ENCODE data around the gene PLEKHH1.

PLEKHH1 gene

DNA sequence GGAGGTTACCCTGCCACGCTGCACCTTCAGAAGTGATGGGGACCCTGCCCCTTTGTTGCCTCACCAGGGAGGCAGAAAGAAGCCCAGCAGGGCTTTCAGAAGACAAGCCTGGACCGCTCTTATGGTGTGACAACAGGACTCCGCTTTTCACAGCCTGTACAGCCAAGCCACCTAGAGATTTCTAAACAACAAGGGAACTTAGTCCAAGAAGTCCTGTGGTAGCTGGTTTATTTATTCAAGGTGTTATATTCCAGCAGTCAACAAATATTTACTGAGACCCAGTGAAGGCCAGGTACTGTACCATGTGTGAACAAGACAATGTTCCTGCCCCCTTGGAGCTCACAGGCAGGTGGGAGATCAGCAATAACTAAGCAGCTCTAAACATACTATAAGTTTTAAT is 40.6 kb upstream of the PLEKHH1 start:
- Histone ChIP-seq H3K9me2 (replicated peaks; ENCODE audit: insufficient read depth, low read length) (no peaks in the 10 kb centered on the region), H3K27ac (ENCODE audit: low read depth, low read length) (peak overlapping the region; percentile 90), H3K79me2 (ENCODE audit: insufficient read depth, low read length) (no peaks in the 10 kb centered on the region), H3K27me3 (ENCODE audit: low read length) (no peaks in the 10 kb centered on the region), H3F3A (ENCODE audit: insufficient read depth) (peaks cover 15% of the 10 kb centered on the region; the same call in 1 of the 2 replicates), H3K9me3 (ENCODE audit: insufficient read depth, low read length) (peaks cover 17% of the 10 kb centered on the region; the same call in 1 of the 2 replicates), H4K20me1 (ENCODE audit: low read depth, low read length) (no peaks in the 10 kb centered on the region), H3K9ac (ENCODE audit: low read length) (peak overlapping the region; percentile 38), H2AFZ (ENCODE audit: low read depth, low read length, severe bottlenecking) (peak overlapping the region; percentile 60), H3K4me2 (ENCODE audit: low read depth, low read length, poor library complexity, severe bottlenecking) (peak overlapping the region; percentile 53), H3K4me3 (ENCODE audit: insufficient read depth, low read length, poor library complexity, severe bottlenecking) (peak overlapping the region; percentile 13), H3K36me3 (ENCODE audit: low read length) (0 out of 2 replicates have a peak, but pooled peaks cover 3% of the 10 kb centered on the region)
- no peak for TF ChIP-seq EZH2phosphoT487 (conservative IDR thresholded peaks at IDR 0.05; ENCODE audit: low read length)
- TF ChIP-seq, protein P1, sequence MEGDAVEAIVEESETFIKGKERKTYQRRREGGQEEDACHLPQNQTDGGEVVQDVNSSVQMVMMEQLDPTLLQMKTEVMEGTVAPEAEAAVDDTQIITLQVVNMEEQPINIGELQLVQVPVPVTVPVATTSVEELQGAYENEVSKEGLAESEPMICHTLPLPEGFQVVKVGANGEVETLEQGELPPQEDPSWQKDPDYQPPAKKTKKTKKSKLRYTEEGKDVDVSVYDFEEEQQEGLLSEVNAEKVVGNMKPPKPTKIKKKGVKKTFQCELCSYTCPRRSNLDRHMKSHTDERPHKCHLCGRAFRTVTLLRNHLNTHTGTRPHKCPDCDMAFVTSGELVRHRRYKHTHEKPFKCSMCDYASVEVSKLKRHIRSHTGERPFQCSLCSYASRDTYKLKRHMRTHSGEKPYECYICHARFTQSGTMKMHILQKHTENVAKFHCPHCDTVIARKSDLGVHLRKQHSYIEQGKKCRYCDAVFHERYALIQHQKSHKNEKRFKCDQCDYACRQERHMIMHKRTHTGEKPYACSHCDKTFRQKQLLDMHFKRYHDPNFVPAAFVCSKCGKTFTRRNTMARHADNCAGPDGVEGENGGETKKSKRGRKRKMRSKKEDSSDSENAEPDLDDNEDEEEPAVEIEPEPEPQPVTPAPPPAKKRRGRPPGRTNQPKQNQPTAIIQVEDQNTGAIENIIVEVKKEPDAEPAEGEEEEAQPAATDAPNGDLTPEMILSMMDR (IDR thresholded peaks at IDR 0.05; ENCODE audit: insufficient read depth, low read length, poor library complexity, severe bottlenecking): no peak

DNA sequence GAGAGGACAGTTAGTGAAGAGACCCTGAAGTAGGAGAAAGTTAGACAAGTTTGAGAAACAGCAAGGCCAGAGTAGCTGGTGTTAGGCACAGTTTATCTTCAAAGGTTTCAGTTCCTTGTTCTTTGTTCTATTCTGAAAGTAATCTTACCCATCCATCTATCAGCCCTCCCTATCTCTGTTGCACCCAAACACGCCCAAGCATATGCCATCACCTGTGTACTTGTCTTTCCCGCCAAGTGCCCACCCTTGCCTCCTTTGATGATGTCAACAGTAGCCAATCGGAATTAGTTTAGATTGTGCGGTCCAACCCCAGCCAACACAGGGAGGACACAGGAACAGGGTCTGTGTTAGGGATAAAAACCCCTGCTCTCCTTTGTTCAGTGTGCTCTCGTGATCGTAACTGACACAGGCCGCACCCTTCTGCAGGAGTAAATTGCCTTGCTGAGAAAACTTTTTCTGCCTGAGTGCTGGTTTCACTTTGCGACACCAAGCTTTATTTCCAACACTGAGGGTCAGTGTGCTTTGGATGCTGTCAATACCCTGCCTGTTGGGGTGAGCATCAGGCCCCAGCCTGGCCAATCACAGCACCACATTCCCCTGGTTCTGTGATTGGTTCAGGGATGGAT is 39.9 kb upstream of the PLEKHH1 start:
- Histone ChIP-seq H3K27me3 (ENCODE audit: low read length) (no peaks in the 10 kb centered on the region), H2AFZ (ENCODE audit: low read depth, low read length, severe bottlenecking) (peak overlapping the region; percentile 60), H3K4me2 (ENCODE audit: low read depth, low read length, poor library complexity, severe bottlenecking) (peak overlapping the region; percentile 53), H3F3A (ENCODE audit: insufficient read depth) (peaks cover 15% of the 10 kb centered on the region; the same call in 1 of the 2 replicates), H3K79me2 (ENCODE audit: insufficient read depth, low read length) (no peaks in the 10 kb centered on the region), H3K9ac (ENCODE audit: low read length) (peak overlapping the region; percentile 38), H4K20me1 (ENCODE audit: low read depth, low read length) (no peaks in the 10 kb centered on the region), H3K9me2 (replicated peaks; ENCODE audit: insufficient read depth, low read length) (no peaks in the 10 kb centered on the region), H3K9me3 (ENCODE audit: insufficient read depth, low read length) (peaks cover 17% of the 10 kb centered on the region; the same call in 1 of the 2 replicates), H3K4me3 (ENCODE audit: insufficient read depth, low read length, poor library complexity, severe bottlenecking) (peak overlapping the region; percentile 30), H3K36me3 (ENCODE audit: low read length) (0 out of 2 replicates have a peak, but pooled peaks cover 3% of the 10 kb centered on the region), H3K27ac (ENCODE audit: low read depth, low read length) (peak overlapping the region; percentile 90)
- TF ChIP-seq, protein P1 (IDR thresholded peaks at IDR 0.05; ENCODE audit: insufficient read depth, low read length, poor library complexity, severe bottlenecking): no peak
- no peak for TF ChIP-seq EZH2phosphoT487 (conservative IDR thresholded peaks at IDR 0.05; ENCODE audit: low read length)

DNA sequence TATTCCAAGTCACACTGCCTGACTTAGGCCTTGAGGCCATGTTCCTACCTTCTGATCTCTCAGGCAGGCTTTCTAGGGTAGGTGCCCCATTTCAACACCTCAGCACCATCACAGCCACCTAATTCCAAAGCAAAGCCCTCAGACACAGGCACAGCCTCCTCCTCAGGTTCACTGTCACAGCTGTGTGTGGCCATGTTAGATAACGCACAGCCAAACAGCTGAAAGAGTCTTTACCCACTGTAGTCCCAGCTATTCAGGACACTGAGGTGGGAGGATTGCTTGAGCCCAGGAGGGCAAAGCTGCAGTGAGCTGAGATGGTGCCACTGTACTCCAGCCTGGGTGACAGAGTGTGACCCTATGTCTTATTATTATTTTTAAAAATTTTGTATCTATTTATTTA is 37.3 kb upstream of the PLEKHH1 start:
- Histone ChIP-seq H3K9me3 (ENCODE audit: insufficient read depth, low read length) (peaks cover 17% of the 10 kb centered on the region; the same call in 1 of the 2 replicates), H3K4me2 (ENCODE audit: low read depth, low read length, poor library complexity, severe bottlenecking) (no peak overlapping the region), H3K27ac (ENCODE audit: low read depth, low read length) (no peak overlapping the region), H3K4me3 (ENCODE audit: insufficient read depth, low read length, poor library complexity, severe bottlenecking) (no peak overlapping the region), H3K9ac (ENCODE audit: low read length) (no peak overlapping the region), H3F3A (ENCODE audit: insufficient read depth) (peaks cover 13% of the 10 kb centered on the region; the same call in 1 of the 2 replicates), H3K79me2 (ENCODE audit: insufficient read depth, low read length) (no peaks in the 10 kb centered on the region), H3K9me2 (replicated peaks; ENCODE audit: insufficient read depth, low read length) (no peaks in the 10 kb centered on the region), H3K36me3 (ENCODE audit: low read length) (0 out of 2 replicates have a peak, but pooled peaks cover 3% of the 10 kb centered on the region), H2AFZ (ENCODE audit: low read depth, low read length, severe bottlenecking) (no peak overlapping the region), H4K20me1 (ENCODE audit: low read depth, low read length) (no peaks in the 10 kb centered on the region), H3K27me3 (ENCODE audit: low read length) (no peaks in the 10 kb centered on the region)
- TF ChIP-seq EZH2phosphoT487 (conservative IDR thresholded peaks at IDR 0.05; ENCODE audit: low read length): no peak
- TF ChIP-seq, protein P1 (IDR thresholded peaks at IDR 0.05; ENCODE audit: insufficient read depth, low read length, poor library complexity, severe bottlenecking): no peak

All from SU-DHL-6 (cell line).